HTERT RPE-1 (cell line): ENCODE measurements around the gene SYNE2.

Source experiments
- in situ Hi-C: fragments of 300-500 bp; cut with MboI; formaldehyde crosslinking; loops from 4 replicates; pipeline ENCODE4 v1.14.3; 2020; ENCODE audit warnings: low sequenced_read_pairs

The SYNE2 gene

DNA sequence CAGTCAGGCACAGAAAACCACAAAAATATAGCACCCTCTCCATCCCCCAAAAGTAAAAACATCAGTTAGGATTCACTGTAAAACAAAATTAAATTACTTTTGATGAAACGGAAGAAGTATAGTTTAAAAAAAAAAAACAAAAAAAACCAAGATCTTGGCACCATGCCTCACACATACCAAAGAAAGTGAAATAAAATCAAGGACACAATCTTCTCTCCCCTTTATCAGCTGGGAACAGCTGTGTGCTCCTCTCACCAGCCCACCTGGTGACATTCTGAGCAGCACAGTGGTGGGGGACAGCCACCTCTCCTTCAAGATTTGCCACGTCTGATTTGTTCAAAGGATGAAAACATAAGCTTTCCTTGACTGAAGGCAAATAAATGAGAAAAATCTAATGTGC, 385.8 kb downstream of the SYNE2 start:
- in situ Hi-C loops = no loop called here

- in situ Hi-C loops = no loop called here
Observed at GRCh38 chr14:64244279-64244678, 391.5 kb downstream of the SYNE2 start.

GRCh38 chr14:64245491-64245890, 392.7 kb downstream of the SYNE2 start:
- in situ Hi-C loops = no loop called here

GRCh38 chr14:64246688-64247087, 393.9 kb downstream of the SYNE2 start:
- in situ Hi-C loops = no loop called here

- in situ Hi-C loops = no loop called here
Observed at GRCh38 chr14:64247195-64247594, 394.4 kb downstream of the SYNE2 start.

- in situ Hi-C loops = no loop called here
Observed at GRCh38 chr14:64248689-64249088, 395.9 kb downstream of the SYNE2 start.

- in situ Hi-C loops = no loop called here
Observed at GRCh38 chr14:64249363-64249762, 396.6 kb downstream of the SYNE2 start.

- in situ Hi-C loops = no loop called here
Observed at GRCh38 chr14:64253672-64254071, 400.9 kb downstream of the SYNE2 start.

DNA sequence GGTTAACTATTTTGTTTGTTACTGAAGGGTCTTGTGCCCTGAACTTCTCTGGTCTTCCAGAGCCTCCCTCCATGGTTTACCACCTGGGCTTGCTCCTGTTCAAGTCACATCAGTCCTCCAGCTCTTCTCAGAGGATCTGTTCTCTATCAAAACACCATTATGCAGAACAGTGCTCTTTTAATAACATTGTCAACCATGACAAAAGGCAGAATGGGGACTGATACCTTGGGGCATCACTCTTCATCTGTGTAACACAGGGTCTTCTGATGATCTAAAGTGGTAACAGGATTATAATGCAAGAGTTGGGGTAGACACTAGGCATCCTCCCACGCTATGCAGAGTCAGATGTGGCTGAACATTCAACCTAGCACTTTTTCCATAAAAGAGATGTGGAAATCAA, 403.0 kb downstream of the SYNE2 start:
- in situ Hi-C loops = no loop called here

DNA sequence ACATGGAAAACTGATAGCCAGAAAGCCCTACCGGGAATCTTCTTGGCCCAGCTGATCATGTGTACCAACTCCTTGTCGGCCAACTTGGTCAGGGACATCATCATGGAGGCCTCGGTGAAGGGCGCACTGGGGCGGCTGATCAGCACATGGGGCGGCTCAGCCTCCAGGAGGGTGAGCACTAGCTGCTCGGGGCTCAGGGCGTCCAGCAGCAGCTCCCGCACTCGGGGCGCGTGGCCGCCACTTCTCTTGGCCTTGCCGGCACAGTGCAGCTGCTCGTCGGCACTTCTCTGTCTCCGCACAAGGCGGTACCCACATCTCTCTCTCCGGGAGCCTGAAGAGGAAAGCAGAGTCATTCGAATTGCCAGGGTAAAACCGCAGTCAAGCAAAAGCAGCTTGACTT, 407.6 kb downstream of the SYNE2 start:
- in situ Hi-C loops = no loop called here

DNA sequence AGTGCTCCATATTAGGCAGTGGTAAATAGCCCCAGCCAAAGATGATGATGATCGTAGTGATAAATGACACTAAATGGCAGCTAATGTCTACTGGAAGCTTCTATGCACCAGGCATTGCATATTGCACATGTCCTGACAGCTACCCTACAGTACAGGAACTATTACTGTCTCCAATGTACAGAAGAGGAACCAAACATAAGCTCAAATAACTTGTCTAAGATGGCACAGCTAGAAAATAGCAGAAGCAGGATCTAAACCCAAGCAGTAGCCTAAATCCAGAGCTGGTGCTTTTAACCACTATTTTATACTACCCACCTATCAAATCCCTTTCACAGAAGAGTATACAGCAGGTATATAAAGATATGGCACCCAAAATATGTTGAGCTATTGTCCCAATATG, 412.4 kb downstream of the SYNE2 start:
- in situ Hi-C loops = no loop called here

- in situ Hi-C loops = no loop called here
Observed at GRCh38 chr14:64266239-64266638, 413.4 kb downstream of the SYNE2 start.

DNA sequence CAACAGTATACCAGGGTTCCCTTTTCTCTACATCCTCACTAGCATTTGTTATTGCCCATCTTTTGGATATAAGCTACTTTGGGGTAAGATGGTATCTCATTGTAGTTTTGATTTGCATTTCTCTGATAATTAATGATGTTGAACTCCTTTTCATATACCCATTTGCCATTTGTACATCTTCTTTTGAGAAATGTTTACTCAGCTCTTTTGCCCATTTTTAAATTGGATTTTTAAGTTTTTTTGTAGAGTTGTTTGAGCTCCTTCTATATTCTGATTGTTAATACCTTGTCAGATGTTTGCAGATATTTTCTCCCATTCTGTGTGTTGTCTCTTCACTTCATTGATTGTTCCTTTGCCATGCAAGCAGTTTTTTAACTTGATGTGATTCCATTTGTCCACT, 419.2 kb downstream of the SYNE2 start:
- in situ Hi-C loops = no loop called here
